ENCODE results near the gene FAM83E. TPM values are rescaled to one million over a fixed set of nuclear protein-coding genes. Genes with fewer than 3 reads are reported as not detected.
"Not testable (repeated sequence)": the region's sequence is repeated elsewhere in the genome, so short reads cannot be mapped to it uniquely, and the experiment has no call there.

The FAM83E gene
- 0.11 TPM in 1 of 2 replicates, not detected in the other for total RNA-seq (2014; rRNA removed; shearing (Covaris generic))

GRCh38 chr19:48614436-48615230, at the start of gene FAM83E:
FAM83E (minus strand) TSS chr19:48615076; CDS start chr19:48613372, 1,704 bp downstream.
- DNase-seq (ENCODE audit: low read depth in 1 of 2, low spot score in 2 of 2): peak in 1 of 2 experiments; percentile 42

GRCh38 chr19:48664476-48664875, 49.6 kb upstream of the FAM83E start:
- Histone ChIP-seq H3K9me3 (replicated peaks) (no peaks in the 10 kb centered on the region), H3K36me3 (no peaks in the 10 kb centered on the region), H3K27ac (no peak overlapping the region), H3K4me1 (replicated peaks) (0 out of 2 replicates have a peak, but pooled peaks cover 3% of the 10 kb centered on the region), H3K27me3 (replicated peaks) (no peaks in the 10 kb centered on the region), H3K4me3 (no peak overlapping the region)
- DNase-seq (ENCODE audit: low read depth in 1 of 2, low spot score in 2 of 2): no peak

More at GRCh38 chr19:48614436-48615230, at the start of gene FAM83E:
- H3K4me3 ChIP-seq: no peak within 1 kb of the TSS
- H3K9me3 ChIP-seq (replicated peaks): no peaks in the 10 kb centered on the region
- H3K4me1 ChIP-seq (replicated peaks): peaks cover 12% of the 10 kb centered on the region
- H3K36me3 ChIP-seq: peaks cover 53% of the 10 kb centered on the region
- H3K27ac ChIP-seq: no peak within 1 kb of the TSS
- H3K27me3 ChIP-seq (replicated peaks): no peaks in the 10 kb centered on the region; the same call in 1 of the 2 replicates

GRCh38 chr19:48663667-48664066, 48.8 kb upstream of the FAM83E start:
- DNase-seq (ENCODE audit: low read depth in 1 of 2, low spot score in 2 of 2): no peak
- Histone ChIP-seq H3K36me3 (no peaks in the 10 kb centered on the region), H3K27me3 (replicated peaks) (no peaks in the 10 kb centered on the region), H3K4me1 (replicated peaks) (0 out of 2 replicates have a peak, but pooled peaks cover 3% of the 10 kb centered on the region), H3K4me3 (no peak overlapping the region), H3K27ac (no peak overlapping the region), H3K9me3 (replicated peaks) (no peaks in the 10 kb centered on the region)

GRCh38 chr19:48661711-48662090, 46.8 kb upstream of the FAM83E start:
- Histone ChIP-seq H3K4me1 (replicated peaks) (peaks cover 14% of the 10 kb centered on the region), H3K27ac (no peak overlapping the region), H3K27me3 (replicated peaks) (no peaks in the 10 kb centered on the region), H3K4me3 (no peak overlapping the region), H3K9me3 (replicated peaks) (no peaks in the 10 kb centered on the region), H3K36me3 (no peaks in the 10 kb centered on the region)
- DNase-seq (ENCODE audit: low read depth in 1 of 2, low spot score in 2 of 2): no peak

GRCh38 chr19:48660852-48661710, 46.2 kb upstream of the FAM83E start:
- Histone ChIP-seq H3K36me3 (no peaks in the 10 kb centered on the region), H3K4me3 (no peak overlapping the region), H3K27ac (peak overlapping the region; percentile 46), H3K4me1 (replicated peaks) (peaks cover 19% of the 10 kb centered on the region), H3K27me3 (replicated peaks) (no peaks in the 10 kb centered on the region), H3K9me3 (replicated peaks) (no peaks in the 10 kb centered on the region)
- DNase-seq (ENCODE audit: low read depth in 1 of 2, low spot score in 2 of 2): peak; percentile 92 to 93

- Histone ChIP-seq H3K4me1 (replicated peaks) (peaks cover 19% of the 10 kb centered on the region), H3K27me3 (replicated peaks) (no peaks in the 10 kb centered on the region), H3K27ac (no peak overlapping the region), H3K4me3 (no peak overlapping the region), H3K9me3 (replicated peaks) (no peaks in the 10 kb centered on the region), H3K36me3 (no peaks in the 10 kb centered on the region)
- DNase-seq (ENCODE audit: low read depth in 1 of 2, low spot score in 2 of 2): no peak
Observed at GRCh38 chr19:48659768-48660167, 44.9 kb upstream of the FAM83E start.

GRCh38 chr19:48658483-48658882, 43.6 kb upstream of the FAM83E start:
- no peak for DNase-seq (ENCODE audit: low read depth in 1 of 2, low spot score in 2 of 2)
- H3K4me1 ChIP-seq (replicated peaks): peaks cover 27% of the 10 kb centered on the region
- H3K9me3 ChIP-seq (replicated peaks): no peaks in the 10 kb centered on the region
- no peak overlapping the region for H3K4me3 ChIP-seq
- H3K27ac ChIP-seq: no peak overlapping the region
- no peaks in the 10 kb centered on the region for H3K36me3 ChIP-seq
- no peaks in the 10 kb centered on the region for H3K27me3 ChIP-seq (replicated peaks)

GRCh38 chr19:48657828-48658227, 43.0 kb upstream of the FAM83E start:
- H3K36me3 ChIP-seq; H3K27me3 ChIP-seq (replicated peaks); DNase-seq (ENCODE audit: low read depth in 1 of 2, low spot score in 2 of 2); H3K27ac ChIP-seq; H3K4me3 ChIP-seq; H3K9me3 ChIP-seq (replicated peaks): not testable (repeated sequence)
- peaks cover 30% of the 10 kb centered on the region for H3K4me1 ChIP-seq (replicated peaks)

GRCh38 chr19:48656840-48657474, 42.1 kb upstream of the FAM83E start:
- DNase-seq (ENCODE audit: low read depth in 1 of 2, low spot score in 2 of 2): peak; percentile 68 to 85
- Histone ChIP-seq H3K27ac (peak overlapping the region; percentile 13), H3K36me3 (no peaks in the 10 kb centered on the region), H3K9me3 (replicated peaks) (no peaks in the 10 kb centered on the region), H3K4me3 (no peak overlapping the region), H3K27me3 (replicated peaks) (no peaks in the 10 kb centered on the region), H3K4me1 (replicated peaks) (peaks cover 30% of the 10 kb centered on the region)

GRCh38 chr19:48654299-48655059, 39.6 kb upstream of the FAM83E start:
- no peak overlapping the region for H3K4me3 ChIP-seq
- H3K4me1 ChIP-seq (replicated peaks): peaks cover 32% of the 10 kb centered on the region
- no peaks in the 10 kb centered on the region for H3K9me3 ChIP-seq (replicated peaks)
- no peaks in the 10 kb centered on the region for H3K27me3 ChIP-seq (replicated peaks)
- no peak overlapping the region for H3K27ac ChIP-seq
- no peaks in the 10 kb centered on the region for H3K36me3 ChIP-seq
- DNase-seq (ENCODE audit: low read depth in 1 of 2, low spot score in 2 of 2): peak in 1 of 2 experiments; percentile 46

- Histone ChIP-seq H3K4me3 (no peak overlapping the region), H3K9me3 (replicated peaks) (no peaks in the 10 kb centered on the region), H3K4me1 (replicated peaks) (peaks cover 27% of the 10 kb centered on the region), H3K27ac (no peak overlapping the region), H3K36me3 (no peaks in the 10 kb centered on the region), H3K27me3 (replicated peaks) (no peaks in the 10 kb centered on the region)
- DNase-seq (ENCODE audit: low read depth in 1 of 2, low spot score in 2 of 2): no peak
Observed at GRCh38 chr19:48651683-48652048, 36.8 kb upstream of the FAM83E start.

GRCh38 chr19:48650974-48651682, 36.3 kb upstream of the FAM83E start:
- Histone ChIP-seq H3K9me3 (replicated peaks) (no peaks in the 10 kb centered on the region), H3K27me3 (replicated peaks) (peaks cover 3% of the 10 kb centered on the region; the same call in 1 of the 2 replicates), H3K4me1 (replicated peaks) (peaks cover 26% of the 10 kb centered on the region), H3K27ac (no peak overlapping the region), H3K4me3 (no peak overlapping the region), H3K36me3 (no peaks in the 10 kb centered on the region)
- no peak for DNase-seq (ENCODE audit: low read depth in 1 of 2, low spot score in 2 of 2)
